K562 (cell line): ENCODE measurements around the gene BZW2. TPM values are rescaled to one million over a fixed set of nuclear protein-coding genes. Genes with fewer than 3 reads are reported as not detected.

Source experiments
- BACH1 ChIP-seq: fragments of 200-800 bp; sonication (Bioruptor generic); IDR thresholded peaks from 2 replicates; pipeline ENCODE4 v1.6.1; 2016; ENCODE audit warnings: missing genetic modification characterization, missing compliant biosample characterization
- CEBPB ChIP-seq: fragments of 450-650 bp; IDR thresholded peaks from 2 replicates; pipeline ENCODE4 v1.6.1; 2016; ENCODE audit warnings: missing genetic modification characterization, missing compliant biosample characterization
- CHCHD3 ChIP-seq: fragments of 250-450 bp; sonication (Bioruptor Pico); IDR thresholded peaks from 2 replicates; pipeline ENCODE4 v2.1.2; 2022; ENCODE audit warnings: mild to moderate bottlenecking
- EP300 ChIP-seq: IDR thresholded peaks from 2 replicates; pipeline ENCODE4 v1.6.1; 2012; ENCODE audit warnings: low read length, improper control_type of control experiment
- KDM4B ChIP-seq, 2 experiments: fragments of 450-650 bp in 1 of 2; sonication (generic) in 1 of 2; IDR thresholded peaks; 2 replicates each; pipeline ENCODE4 v1.6.1; 2016 to 2017; ENCODE audit warnings: borderline replicate concordance in 2 of 2, antibody characterized with exemption in 1 of 2, low read depth in 1 of 2, mild to moderate bottlenecking in 1 of 2
- KLF6 ChIP-seq: fragments of 250-450 bp; sonication (Bioruptor Pico); IDR thresholded peaks from 2 replicates; pipeline ENCODE4 v1.4.0; 2020; ENCODE audit warnings: mild to moderate bottlenecking, moderate library complexity, borderline replicate concordance
- MED1 ChIP-seq: sonication (generic); formaldehyde crosslinking; IDR thresholded peaks from 2 replicates; pipeline ENCODE4 v1.8.1; 2023; ENCODE audit warnings: missing genetic modification reagents, borderline replicate concordance
- NCOA4 ChIP-seq: fragments of 450-650 bp; IDR thresholded peaks from 2 replicates; pipeline ENCODE4 v1.6.1; 2018; ENCODE audit warnings: mild to moderate bottlenecking; ENCODE audit not compliant: partially characterized antibody
- NR4A1 ChIP-seq, 2 experiments: fragments of 250-450 bp in 1 of 2; fragments of 450-650 bp in 1 of 2; sonication (Bioruptor Pico) in 1 of 2; IDR thresholded peaks; 2 replicates each; pipeline versions ENCODE4 v1.4.0 to v1.6.1; 2016 to 2020; ENCODE audit warnings: mild to moderate bottlenecking in 2 of 2, missing compliant biosample characterization in 1 of 2, missing genetic modification characterization in 1 of 2, moderate library complexity in 1 of 2
- NUFIP1 ChIP-seq: fragments of 450-650 bp; IDR thresholded peaks from 2 replicates; pipeline ENCODE4 v1.6.1; 2018; ENCODE audit not compliant: partially characterized antibody
- PHB ChIP-seq: fragments of 250-450 bp; sonication (Bioruptor Pico); IDR thresholded peaks from 2 replicates; pipeline ENCODE4 v1.5.0; 2021
- PHB2 ChIP-seq: fragments of 450-650 bp; IDR thresholded peaks from 2 replicates; pipeline ENCODE4 v1.6.1; 2017; ENCODE audit warnings: low read depth
- PHTF2 ChIP-seq: fragments of 250-450 bp; sonication (Bioruptor Pico); IDR thresholded peaks from 2 replicates; pipeline ENCODE4 v1.5.0; 2021; ENCODE audit warnings: mild to moderate bottlenecking
- SETDB1 ChIP-seq: IDR thresholded peaks from one replicate; pipeline ENCODE4 v1.6.1; 2012; ENCODE audit warnings: low read length, control low read depth, inconsistent platforms
- TARDBP ChIP-seq: fragments of 450-650 bp; IDR thresholded peaks from 2 replicates; pipeline ENCODE4 v1.6.1; 2016
- ZBTB17 ChIP-seq: fragments of 450-650 bp; formaldehyde crosslinking; IDR thresholded peaks from 2 replicates; pipeline ENCODE4 v1.4.0; 2020; ENCODE audit warnings: mild to moderate bottlenecking
- polyA plus RNA-seq, 8 experiments: library from polyadenylated mRNA; depleted of rRNA in 4 of 8; stranded (reverse) in 5 of 8; unstranded in 3 of 8; fragments of >200 nt; fragmentation: Nextera tagmentation in 2 of 8; fragmentation: Illumina TruSeq in 1 of 8; extraction: Ambion mirVana in 2 of 8; extraction: Trizol in 1 of 8; gene quantifications; 2 replicates each; pipeline versions ENCODE4 v1.2.1 to v1.2.3, GENCODE V29; 2011 to 2014; ENCODE audit warnings: inconsistent platforms in 1 of 8, missing spikeins in 1 of 8
- total RNA-seq, 7 experiments: library from RNA; depleted of rRNA in 6 of 7; stranded (reverse); fragments of >200 nt in 6 of 7; fragmentation: Illumina TruSeq in 2 of 7; extraction: Trizol in 2 of 7; gene quantifications; 2 replicates each; pipeline versions ENCODE4 v1.2.1 to v1.2.3, GENCODE V29; 2011 to 2021; ENCODE audit warnings: low replicate concordance in 1 of 7
- TF ChIP-seq, protein P1 (sequence below): fragments of 450-650 bp; formaldehyde crosslinking; IDR thresholded peaks from 2 replicates; pipeline ENCODE4 v1.4.0; 2020; ENCODE audit warnings: mild to moderate bottlenecking, moderate library complexity
- TF ChIP-seq, protein P2 (sequence below): fragments of 450-650 bp; IDR thresholded peaks from 2 replicates; pipeline ENCODE4 v1.6.1; 2016; ENCODE audit warnings: missing biosample characterization, missing genetic modification characterization
- TF ChIP-seq, protein P3 (sequence below): fragments of 250-450 bp; sonication (Bioruptor Pico); IDR thresholded peaks from 2 replicates; pipeline ENCODE4 v1.8.0; 2022; ENCODE audit warnings: inconsistent platforms
- TF ChIP-seq, protein P4 (sequence below): sonication (generic); formaldehyde crosslinking; IDR thresholded peaks from 2 replicates; pipeline ENCODE4 v1.8.0; 2023; ENCODE audit warnings: mild to moderate bottlenecking, missing genetic modification reagents

The BZW2 gene
- total and polyA plus RNA-seq, 9 of the 15 experiments (the other 6 are each of a cell fraction or from before 2014, with no cell fraction given), result 140 to 316 (median 173) TPM

DNA sequence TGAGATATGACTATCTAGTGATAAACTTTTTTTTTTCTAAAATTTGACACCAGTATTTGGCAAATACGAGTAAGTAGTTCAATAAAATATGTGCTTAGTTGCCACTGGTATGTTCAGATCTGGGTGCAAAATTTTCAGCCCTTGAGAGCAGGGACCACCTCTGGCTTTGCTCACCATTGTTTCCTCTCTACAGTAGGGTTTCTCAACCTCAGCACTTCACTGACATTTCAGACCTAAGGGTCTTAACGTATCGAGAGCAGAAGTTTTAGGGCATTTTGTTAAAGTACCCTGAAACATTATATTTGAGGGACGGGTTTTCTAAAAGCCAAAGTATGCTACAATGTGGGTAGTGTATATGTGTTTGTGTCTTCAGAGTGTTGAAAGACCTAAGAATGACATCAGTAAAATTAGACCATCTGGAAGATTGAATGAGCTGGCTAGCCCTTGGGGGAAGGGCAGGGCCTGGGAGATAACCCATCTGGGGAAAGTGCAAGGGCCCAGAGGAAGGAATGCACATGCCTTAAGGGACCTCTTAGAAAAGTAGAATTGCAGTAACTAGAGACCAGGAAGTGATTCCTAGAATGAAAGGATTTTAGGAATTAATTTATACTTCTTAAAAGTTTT is 11.8 kb downstream of the BZW2 start (continued):
- TF ChIP-seq, protein P1, sequence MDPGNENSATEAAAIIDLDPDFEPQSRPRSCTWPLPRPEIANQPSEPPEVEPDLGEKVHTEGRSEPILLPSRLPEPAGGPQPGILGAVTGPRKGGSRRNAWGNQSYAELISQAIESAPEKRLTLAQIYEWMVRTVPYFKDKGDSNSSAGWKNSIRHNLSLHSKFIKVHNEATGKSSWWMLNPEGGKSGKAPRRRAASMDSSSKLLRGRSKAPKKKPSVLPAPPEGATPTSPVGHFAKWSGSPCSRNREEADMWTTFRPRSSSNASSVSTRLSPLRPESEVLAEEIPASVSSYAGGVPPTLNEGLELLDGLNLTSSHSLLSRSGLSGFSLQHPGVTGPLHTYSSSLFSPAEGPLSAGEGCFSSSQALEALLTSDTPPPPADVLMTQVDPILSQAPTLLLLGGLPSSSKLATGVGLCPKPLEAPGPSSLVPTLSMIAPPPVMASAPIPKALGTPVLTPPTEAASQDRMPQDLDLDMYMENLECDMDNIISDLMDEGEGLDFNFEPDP (CRISPR knock-in tag), result no peak
- no peak for TF ChIP-seq TARDBP
- no peak for TF ChIP-seq MED1 (CRISPR knock-in tag)
- TF ChIP-seq ZBTB17 (CRISPR knock-in tag), result no peak
- no peak for TF ChIP-seq PHTF2 (CRISPR knock-in tag)
- TF ChIP-seq NUFIP1, result no peak
- TF ChIP-seq, protein P2, sequence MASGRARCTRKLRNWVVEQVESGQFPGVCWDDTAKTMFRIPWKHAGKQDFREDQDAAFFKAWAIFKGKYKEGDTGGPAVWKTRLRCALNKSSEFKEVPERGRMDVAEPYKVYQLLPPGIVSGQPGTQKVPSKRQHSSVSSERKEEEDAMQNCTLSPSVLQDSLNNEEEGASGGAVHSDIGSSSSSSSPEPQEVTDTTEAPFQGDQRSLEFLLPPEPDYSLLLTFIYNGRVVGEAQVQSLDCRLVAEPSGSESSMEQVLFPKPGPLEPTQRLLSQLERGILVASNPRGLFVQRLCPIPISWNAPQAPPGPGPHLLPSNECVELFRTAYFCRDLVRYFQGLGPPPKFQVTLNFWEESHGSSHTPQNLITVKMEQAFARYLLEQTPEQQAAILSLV (tag), result no peak
- no peak for TF ChIP-seq NCOA4
- peak; percentile 38; the same call in 1 of the 2 replicates for TF ChIP-seq KLF6 (CRISPR knock-in tag)
- TF ChIP-seq, protein P3, sequence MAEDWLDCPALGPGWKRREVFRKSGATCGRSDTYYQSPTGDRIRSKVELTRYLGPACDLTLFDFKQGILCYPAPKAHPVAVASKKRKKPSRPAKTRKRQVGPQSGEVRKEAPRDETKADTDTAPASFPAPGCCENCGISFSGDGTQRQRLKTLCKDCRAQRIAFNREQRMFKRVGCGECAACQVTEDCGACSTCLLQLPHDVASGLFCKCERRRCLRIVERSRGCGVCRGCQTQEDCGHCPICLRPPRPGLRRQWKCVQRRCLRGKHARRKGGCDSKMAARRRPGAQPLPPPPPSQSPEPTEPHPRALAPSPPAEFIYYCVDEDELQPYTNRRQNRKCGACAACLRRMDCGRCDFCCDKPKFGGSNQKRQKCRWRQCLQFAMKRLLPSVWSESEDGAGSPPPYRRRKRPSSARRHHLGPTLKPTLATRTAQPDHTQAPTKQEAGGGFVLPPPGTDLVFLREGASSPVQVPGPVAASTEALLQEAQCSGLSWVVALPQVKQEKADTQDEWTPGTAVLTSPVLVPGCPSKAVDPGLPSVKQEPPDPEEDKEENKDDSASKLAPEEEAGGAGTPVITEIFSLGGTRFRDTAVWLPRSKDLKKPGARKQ (CRISPR knock-in tag), result no peak
- TF ChIP-seq BACH1 (tag), result peak; percentile 61; the same call in 1 of the 2 replicates
- TF ChIP-seq EP300, result peak; percentile 86
- TF ChIP-seq, protein P4, sequence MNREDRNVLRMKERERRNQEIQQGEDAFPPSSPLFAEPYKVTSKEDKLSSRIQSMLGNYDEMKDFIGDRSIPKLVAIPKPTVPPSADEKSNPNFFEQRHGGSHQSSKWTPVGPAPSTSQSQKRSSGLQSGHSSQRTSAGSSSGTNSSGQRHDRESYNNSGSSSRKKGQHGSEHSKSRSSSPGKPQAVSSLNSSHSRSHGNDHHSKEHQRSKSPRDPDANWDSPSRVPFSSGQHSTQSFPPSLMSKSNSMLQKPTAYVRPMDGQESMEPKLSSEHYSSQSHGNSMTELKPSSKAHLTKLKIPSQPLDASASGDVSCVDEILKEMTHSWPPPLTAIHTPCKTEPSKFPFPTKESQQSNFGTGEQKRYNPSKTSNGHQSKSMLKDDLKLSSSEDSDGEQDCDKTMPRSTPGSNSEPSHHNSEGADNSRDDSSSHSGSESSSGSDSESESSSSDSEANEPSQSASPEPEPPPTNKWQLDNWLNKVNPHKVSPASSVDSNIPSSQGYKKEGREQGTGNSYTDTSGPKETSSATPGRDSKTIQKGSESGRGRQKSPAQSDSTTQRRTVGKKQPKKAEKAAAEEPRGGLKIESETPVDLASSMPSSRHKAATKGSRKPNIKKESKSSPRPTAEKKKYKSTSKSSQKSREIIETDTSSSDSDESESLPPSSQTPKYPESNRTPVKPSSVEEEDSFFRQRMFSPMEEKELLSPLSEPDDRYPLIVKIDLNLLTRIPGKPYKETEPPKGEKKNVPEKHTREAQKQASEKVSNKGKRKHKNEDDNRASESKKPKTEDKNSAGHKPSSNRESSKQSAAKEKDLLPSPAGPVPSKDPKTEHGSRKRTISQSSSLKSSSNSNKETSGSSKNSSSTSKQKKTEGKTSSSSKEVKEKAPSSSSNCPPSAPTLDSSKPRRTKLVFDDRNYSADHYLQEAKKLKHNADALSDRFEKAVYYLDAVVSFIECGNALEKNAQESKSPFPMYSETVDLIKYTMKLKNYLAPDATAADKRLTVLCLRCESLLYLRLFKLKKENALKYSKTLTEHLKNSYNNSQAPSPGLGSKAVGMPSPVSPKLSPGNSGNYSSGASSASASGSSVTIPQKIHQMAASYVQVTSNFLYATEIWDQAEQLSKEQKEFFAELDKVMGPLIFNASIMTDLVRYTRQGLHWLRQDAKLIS (CRISPR knock-in tag), result no peak
- TF ChIP-seq PHB (CRISPR knock-in tag), result no peak
- TF ChIP-seq PHB2, result no peak
- TF ChIP-seq CHCHD3 (CRISPR knock-in tag), result no peak
- no peak for TF ChIP-seq NR4A1 (CRISPR knock-in tag; IDR thresholded peaks at IDR 0.05)
- TF ChIP-seq NR4A1 (tag; IDR thresholded peaks at IDR 0.05), result no peak
- TF ChIP-seq KDM4B (IDR thresholded peaks at IDR 0.05; ENCODE audit: borderline replicate concordance in 2 of 2, low read depth in 1 of 2), result no peak
- TF ChIP-seq SETDB1, result no peak
- TF ChIP-seq CEBPB (tag), result peak; percentile 83
